G401 (cell line): ENCODE measurements around the gene CLINT1. TPM values are rescaled to one million over a fixed set of nuclear protein-coding genes. Genes with fewer than 3 reads are reported as not detected.

ENCODE experiments used
- DNase-seq: peaks from one replicate; pipeline ENCODE4 v3.0.0-alpha.2; 2015; ENCODE audit warnings: low spot score
- in situ Hi-C: cut with HindIII; loops from 2 replicates; pipeline ENCODE4 v1.10.0; 2016; ENCODE audit warnings: low sequenced_read_pairs, mixed read lengths
- total RNA-seq: library from RNA; depleted of rRNA; stranded (reverse); fragments of >200 nt; shearing (Covaris generic); gene quantifications from 2 replicates; pipeline ENCODE4 v1.2.3, GENCODE V29; 2014

The CLINT1 gene
- total RNA-seq, 1 experiment from 2014 or later: 106 TPM

DNA sequence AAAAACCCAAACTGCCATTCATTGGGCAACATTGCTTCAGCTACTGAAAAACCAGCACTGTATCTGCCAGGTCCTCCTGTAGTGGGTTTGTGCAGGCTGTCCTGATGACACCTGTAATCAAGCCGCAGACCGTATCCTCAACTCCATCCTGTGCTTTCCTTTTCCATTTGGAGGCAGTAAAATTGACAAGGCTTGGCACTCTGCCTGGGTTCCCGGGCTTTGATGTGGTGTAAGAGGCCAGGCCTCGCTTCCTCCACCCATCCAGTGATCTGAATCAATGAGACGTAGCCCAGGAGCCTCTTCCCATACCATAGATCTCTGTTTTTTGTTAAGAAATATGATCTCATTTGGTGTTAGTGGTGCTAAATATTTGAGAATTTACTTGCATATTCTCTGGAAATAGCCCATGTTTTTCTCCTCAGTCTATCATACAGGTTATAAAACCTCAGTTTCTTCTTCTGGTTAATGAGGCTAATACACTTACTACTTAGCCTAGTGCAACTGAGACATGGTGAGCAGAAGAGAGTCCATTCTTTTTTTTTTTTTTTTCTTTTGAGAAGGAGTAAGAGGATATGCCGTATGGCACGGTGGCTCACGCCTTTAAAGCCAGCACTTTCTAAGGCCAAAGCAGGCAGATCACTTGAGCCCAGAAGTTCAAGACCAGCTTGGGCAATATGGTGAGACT, 80.7 kb downstream of the CLINT1 start:
- in situ Hi-C loops: no loop called here
- DNase-seq: no peak

DNA sequence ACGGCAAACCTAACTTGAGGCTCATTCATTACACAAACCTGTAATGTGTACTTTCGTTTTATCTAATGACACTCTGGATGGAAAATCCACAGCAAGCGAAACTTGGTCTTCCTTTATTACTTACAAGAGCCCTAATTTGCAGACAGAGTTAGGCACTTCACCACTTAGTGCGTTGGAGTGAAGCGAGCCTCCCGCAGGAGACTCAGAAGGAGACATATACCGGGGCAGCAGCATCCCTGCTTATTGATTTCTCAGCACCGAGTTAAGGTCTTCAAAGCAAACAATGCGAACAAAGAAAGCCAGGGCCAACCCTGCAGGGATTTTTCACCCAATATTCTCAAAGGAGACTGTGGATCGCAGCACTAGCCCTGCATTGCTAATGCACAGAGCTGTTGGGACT, 86.8 kb downstream of the CLINT1 start:
- in situ Hi-C loops: no loop called here
- DNase-seq: no peak

- DNase-seq: no peak
- in situ Hi-C loops: no loop called here
These were observed 88.3 kb downstream of the CLINT1 start for GRCh38 chr5:157770665-157771064.

DNA sequence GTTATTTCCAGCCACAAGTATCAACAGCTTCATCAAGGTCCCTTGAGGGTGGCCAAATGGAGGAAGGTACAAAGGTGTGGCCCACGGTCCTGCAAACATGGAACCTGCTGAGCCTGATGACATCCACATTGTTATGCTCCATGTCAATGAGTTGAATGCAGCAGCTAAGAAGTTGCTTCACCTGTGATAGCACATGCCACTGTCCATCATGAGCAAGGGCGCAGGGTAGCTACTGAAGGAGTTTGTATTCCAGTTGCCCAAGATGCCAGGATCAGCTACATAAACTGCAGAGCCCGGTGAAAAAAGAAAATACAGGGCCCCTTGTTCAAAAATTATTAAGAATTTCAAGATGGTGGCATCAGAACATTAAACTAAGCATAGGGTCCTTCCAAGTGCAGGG, 91.3 kb downstream of the CLINT1 start:
- in situ Hi-C loops: no loop called here
- no peak for DNase-seq

DNA sequence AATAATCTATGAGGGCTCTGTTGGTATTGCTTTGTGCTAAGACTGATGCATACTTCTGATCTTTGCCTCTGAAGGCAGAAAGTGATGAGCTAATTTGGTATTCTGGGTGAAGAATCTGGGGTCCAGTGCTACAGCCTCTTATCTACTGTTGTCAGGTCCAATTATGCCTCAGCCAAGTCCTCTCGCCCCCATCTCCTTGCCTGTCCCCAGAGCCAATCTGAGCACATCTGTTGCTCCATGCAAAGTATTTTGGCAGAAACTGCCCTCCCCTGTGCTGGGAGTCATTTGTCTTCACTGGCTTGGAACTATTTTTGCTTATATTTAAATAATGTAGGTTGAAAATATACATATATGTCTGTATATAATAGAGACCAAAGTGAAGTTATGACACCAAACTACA, 92.0 kb downstream of the CLINT1 start:
- in situ Hi-C loops: no loop called here
- no peak for DNase-seq

- in situ Hi-C loops: no loop called here
- no peak for DNase-seq
These were observed 92.5 kb downstream of the CLINT1 start for GRCh38 chr5:157766442-157766841.

DNA sequence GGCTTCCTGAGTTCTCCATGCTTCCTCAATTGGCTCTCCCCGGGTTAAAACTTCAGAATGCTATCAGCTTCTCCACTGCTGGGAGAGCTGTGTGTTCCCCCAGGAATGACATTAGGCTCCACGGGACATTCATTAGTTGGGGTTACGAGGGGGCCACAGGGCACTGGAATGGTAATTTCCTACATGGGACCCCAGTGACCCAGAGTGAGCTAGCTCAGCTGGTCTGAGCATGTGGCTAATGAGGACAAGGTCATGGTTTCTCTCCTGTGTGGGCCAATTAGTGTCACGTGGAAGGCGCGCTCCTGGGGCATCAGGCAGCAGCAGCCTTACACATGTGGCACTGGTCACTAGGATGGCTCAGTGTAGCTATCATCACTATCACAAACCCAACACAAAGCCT, 94.4 kb downstream of the CLINT1 start:
- in situ Hi-C loops: no loop called here

DNA sequence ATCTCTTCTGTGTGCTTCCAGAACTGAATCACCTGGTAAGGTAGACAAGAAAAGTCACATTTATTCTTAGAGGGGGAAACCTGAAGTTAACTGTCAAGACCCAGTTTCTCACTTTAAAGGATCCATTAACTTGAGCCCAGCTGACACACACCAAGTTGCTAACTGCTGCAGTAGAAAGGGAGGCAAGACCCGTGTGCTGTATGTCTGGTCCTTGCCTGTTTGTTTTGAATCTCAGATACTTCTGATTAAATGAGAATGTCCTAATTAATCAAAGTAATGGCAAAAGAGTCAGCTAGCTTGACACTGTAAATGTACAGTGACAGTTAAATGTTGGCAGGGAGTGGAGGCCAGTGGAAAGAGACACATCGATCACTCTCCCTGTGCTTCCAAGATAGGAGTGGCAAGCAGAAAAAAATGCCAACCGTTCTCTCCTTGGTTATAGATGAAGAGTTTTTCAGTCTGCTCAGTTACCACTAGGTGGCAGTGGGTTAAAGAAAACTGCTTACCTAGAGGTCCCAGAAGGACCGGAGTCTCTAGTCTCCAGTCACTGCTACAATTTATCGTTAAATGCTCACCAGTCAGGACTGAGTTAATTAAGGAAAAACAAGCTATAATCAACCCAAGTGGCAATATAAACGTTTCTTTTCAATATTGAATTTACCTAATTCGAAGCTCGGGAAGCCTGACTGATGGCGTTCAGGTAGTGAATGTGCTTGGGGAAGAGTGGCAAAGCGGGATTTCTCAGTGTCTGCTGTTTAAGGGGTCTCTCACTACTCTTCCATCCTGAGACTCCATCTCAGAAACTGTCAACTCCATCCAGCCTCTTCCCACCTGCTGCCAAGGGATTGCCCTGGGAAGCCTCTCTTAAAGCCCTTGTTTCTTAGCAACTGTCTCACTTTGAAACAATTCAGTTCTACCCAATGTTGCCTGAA, 97.0 kb downstream of the CLINT1 start:
- in situ Hi-C loops: no loop called here
- peak; percentile 83 for DNase-seq

More for the DNA sequence above, 94.4 kb downstream of the CLINT1 start:
- no peak for DNase-seq

DNA sequence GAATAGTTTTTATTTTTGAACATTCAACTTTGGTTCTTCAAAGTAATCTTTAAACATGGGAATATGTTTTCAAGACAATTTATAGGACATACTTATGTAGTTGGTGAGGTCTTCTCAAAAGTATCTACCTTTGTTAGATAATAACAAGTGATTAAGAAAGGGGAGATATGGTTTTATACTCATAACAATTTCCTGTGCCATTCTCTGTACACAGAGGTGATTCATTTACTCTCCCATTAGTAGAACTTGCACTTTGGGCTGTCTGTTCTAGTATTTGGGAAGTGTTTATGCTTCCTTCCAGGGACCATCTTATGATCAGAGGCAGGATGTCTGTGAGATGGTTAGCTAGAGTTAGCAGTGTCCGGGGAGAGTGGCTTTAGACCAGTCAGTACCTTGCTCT, 100.2 kb downstream of the CLINT1 start:
- in situ Hi-C loops: no loop called here

GRCh38 chr5:157756122-157756521, 102.8 kb downstream of the CLINT1 start:
- DNase-seq: no peak
- in situ Hi-C loops: no loop called here

More for the DNA sequence above, 100.2 kb downstream of the CLINT1 start:
- no peak for DNase-seq

DNA sequence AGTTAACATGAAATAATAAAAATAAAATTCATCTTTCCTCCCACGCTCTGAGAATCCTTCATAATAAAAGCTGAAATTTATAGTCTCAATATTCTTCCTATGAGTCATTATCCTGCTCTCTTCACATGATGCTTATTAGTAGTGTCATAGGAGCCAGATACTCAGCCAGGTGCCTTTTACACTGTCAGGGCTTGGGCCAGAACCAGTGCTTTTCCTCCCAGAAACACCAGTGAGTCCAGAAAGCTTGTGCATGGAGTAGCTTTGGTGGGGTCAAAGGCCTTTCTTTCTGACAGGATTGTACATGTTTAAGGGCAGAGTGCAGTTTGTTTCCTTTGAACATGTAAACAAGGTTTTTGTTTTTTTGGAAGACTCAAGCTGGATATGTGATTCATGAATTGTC, 108.6 kb downstream of the CLINT1 start:
- in situ Hi-C loops: no loop called here
- DNase-seq: no peak

- in situ Hi-C loops: no loop called here
- DNase-seq: no peak
These were observed 109.5 kb downstream of the CLINT1 start for GRCh38 chr5:157749462-157749799.

- in situ Hi-C loops: no loop called here
- DNase-seq: no peak
These were observed 110.0 kb downstream of the CLINT1 start for GRCh38 chr5:157748760-157749461.

DNA sequence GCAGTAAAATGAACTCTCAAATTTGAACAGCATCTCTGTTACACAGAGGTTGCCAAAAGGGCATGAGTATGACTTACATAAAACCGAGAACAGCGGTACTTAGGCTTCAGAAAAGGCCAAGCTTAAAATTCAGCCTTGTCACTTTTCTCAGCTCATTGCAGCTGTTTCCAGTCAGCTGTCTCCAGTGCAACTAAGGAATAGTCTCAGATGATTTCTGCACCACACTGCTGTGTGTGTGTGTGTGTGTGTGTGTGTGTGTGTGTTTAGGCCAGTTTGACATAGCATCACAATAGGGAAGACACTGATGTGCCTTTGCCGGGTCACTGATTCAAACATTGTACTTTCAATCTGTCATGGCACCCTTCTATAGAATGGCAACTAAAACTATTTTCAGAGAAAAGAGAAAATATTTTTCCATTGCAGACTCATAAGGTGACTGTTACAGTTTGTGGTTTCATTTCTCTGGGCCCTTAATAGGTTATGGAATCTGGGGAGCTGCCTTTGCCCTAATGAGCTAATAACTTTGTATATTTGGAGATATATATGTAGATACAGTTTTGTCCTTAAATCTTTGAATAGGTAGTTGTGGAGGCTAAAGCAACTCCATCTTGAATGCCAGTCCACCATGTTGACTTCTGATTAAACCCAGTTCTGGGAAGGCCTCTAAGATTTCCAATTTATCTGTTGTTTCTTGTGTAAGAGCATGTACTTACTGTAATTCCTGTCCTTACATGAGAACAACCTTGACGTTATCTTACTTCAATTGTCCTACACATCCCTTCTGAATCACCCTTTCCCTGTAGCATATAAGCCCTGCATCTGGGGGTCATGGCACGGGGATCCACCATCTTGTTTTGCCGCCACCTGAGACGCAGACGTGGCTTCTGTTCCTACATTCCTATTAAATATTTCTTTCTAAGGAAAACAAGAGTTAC, 110.9 kb downstream of the CLINT1 start:
- in situ Hi-C loops: no loop called here
- no peak for DNase-seq

- DNase-seq: no peak
- in situ Hi-C loops: no loop called here
These were observed 111.7 kb downstream of the CLINT1 start for GRCh38 chr5:157747173-157747740.

- in situ Hi-C loops: no loop called here
- DNase-seq: peak; percentile 44
These were observed 113.9 kb downstream of the CLINT1 start for GRCh38 chr5:157745041-157745456.

DNA sequence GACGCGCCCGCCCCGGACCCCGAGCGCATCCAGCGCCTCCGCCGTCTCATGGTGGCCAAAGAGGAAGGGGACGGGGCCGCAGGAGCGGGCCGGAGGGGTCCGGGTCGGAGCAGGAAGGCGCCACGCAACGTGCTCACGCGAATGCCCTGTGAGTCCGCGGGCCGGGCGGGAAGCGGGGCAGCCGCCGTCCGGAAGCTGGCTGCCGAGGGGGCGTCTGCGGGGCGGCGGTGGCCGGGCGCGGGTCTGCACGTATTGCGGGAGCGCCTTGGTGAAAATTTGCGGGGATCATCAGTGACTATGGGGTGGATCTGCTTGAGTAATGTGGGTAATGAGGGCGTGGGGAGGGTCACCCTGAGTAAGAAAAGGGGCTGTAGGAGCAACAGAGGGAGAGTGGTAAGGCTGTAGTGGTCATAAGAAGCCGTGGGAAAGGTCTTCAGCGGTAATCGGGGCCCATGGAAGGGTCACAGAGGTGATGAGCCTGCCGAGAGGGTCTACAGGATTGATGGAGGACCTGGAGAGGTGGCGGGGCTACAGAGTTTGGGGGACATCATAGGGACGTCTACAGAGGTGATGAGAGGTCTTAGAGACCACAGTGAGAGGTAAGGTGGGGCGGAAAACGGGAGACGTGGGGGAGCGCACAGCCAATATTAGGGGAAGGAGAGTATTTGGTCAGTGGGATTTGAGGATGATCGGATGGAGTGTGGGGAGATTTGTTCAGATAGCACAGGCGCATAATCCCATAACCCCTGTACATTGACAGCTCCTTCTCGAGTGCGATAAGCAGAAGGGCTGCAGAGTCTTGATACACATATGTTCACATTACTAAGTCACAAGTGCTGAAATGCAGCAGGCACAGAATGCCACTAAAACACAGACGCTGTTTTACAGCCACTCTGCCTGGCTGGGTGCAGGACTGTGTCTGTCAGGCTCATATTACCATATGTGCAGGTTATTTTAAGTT, 114.6 kb downstream of the CLINT1 start:
- DNase-seq: peak; percentile 65
- in situ Hi-C loops: no loop called here
